NCI-H82 treated with DMSO at 0.1 percent for 48 hours (cell line): ENCODE measurements around the gene LARP6.
"Not testable (repeated sequence)": the region's sequence is repeated elsewhere in the genome, so short reads cannot be mapped to it uniquely, and the experiment has no call there.

Experiments used
- DNase-seq: peaks from one replicate; lab custom pipeline; 2025; ENCODE audit not compliant: unreplicated experiment; lab: John Stamatoyannopoulos, UW

LARP6 gene

DNA sequence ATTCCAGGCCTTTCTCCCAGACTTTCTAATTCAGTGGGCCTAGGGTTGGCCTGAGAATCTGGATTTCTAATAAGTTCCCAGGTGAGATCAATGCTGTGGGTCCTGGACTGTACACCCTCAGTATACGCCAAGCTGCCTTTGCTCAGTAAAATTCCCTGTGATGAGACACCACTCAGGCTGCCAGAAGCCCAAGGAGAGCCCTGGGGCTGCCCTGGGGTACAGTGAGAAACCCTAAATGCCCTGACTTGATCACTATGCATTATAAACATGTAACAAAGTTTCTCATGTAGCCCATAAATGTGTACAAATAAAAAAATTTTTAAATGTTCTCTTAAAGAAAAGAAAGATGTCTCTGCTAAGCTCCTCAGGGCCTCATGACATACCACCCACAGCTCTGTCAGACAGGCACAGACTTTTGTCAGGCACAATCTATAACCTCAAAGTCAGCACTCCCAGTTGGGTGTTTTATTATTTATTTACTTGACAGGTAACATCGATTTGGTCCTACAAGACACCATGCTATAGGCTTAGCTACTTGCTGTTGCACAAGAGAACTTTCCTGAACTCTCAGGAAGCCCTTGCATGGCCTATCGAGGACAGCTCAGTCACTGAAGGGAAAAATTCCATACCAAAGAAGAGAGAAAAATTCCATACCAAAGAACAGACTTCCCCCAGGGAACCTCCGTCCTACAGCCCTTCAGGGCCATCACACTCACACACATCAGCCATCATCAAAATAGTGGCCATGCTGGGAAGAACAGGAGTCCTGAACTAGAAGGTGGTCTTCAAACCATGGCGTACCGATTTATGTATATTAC lies 22.7 kb downstream of the LARP6 start:
- no peak for DNase-seq

GRCh38 chr15:70830615-70831014 lies 23.3 kb downstream of the LARP6 start:
- no peak for DNase-seq

- DNase-seq = no peak
These were observed 24.4 kb downstream of the LARP6 start for GRCh38 chr15:70829371-70830166.

DNA sequence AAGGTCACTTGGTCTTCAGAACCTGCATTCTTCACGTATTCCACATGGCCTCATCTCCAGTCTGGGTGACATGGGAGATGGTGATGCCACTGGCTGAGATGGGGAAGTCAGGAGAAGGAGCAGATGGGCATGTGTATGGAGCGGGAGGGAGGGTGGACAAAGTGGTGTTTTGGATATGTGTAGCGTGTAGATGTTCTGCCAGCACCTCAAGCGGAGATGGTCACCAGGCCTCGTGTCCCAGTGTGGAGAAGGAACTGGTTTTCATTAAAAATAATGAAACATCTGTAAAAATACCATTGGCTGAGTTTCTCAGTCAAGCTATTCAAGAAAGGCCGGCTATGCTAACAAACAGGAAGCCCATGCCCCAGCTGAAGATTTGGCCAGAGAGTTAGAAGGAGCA lies 26.2 kb downstream of the LARP6 start:
- DNase-seq = no peak

DNA sequence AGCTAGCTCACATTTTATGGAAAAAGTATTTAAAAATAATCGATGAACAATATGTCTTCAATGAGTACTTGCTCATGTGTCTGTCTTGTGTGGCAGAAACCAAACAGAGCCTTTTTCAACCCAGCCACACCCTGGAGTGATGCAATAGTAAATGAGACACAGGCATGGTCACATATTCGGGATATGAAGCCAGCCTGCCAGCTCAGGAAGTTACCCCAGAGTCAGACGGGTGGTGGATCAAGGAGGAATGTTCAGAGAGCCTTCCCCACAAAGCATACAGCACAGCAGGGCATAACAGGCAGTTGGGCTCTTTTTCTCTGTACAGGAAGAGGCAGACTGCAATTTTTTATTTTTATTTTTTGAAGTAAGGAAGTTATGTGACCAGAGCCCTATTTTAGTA lies 27.3 kb downstream of the LARP6 start:
- DNase-seq = no peak

- DNase-seq = no peak
These were observed 28.1 kb downstream of the LARP6 start for GRCh38 chr15:70825841-70826240.

DNA sequence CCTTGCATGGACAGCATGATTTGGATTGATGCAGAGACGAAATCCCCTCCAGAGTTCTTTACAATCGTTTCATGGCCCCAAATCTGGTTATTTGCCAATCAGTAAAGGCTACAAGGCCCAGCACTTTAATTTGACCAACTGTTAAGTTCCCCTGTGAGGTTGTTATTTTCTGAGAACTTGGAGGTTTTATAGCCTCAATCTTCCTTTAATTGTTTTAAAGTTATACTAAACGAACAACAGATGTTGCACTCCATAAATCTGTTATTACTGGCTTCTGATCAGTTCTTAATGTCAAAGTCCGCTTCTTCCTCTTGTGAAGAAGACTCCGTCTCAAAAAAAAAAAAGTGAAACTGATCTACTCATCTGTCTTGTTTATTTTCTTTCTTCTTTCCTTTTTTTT lies 30.8 kb downstream of the LARP6 start:
- no peak for DNase-seq

GRCh38 chr15:70820214-70820613 lies 33.7 kb downstream of the LARP6 start:
- DNase-seq = no peak

- DNase-seq = no peak
These were observed 35.4 kb downstream of the LARP6 start for GRCh38 chr15:70818580-70818979.

DNA sequence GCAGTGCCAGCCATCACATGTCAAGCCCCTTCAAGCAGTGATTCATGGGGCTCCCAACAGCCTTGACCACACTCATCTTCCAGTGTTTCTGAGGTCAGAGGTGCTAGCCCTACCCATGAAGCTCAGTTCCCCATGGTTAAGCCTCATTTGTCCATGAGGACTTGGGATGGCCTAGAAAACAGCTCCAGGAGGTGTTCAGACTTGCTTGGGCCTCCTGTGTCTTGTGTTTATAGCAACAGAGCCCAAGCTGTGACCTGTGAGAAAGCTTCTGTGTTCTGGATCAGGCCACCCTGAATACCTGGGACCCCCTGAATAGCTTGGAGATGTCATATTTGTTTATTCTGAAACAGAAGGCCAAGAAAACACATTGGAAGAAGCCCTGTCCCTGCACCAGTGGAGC lies 36.7 kb downstream of the LARP6 start:
- no peak for DNase-seq

GRCh38 chr15:70815604-70816003 lies 38.4 kb downstream of the LARP6 start:
- DNase-seq = no peak

GRCh38 chr15:70815011-70815410 lies 38.9 kb downstream of the LARP6 start:
- DNase-seq = not testable (repeated sequence)

DNA sequence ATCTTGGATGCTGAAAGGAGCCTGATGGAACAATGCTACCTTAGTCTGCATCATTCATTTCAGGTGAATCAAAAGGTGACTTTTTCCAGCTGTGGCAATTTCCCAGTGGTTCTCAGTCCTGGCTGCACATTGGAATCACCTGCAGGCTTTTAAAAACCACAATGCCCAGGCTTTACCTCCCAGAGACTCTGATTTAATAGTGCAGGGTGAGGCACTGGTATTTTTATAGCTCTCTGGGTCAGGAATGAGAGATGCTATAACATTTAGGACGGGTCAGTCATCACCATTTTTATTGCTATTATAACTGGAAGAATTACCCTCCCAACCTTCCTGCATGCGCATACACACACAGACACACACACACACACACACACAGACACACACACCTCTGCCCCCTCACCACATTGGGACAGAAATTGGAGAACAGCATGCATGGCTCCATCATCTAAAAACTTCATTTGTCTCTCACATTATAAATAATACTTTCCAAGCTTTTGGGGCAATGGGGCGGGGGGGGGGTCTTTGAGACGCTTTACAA lies 41.1 kb downstream of the LARP6 start:
- DNase-seq = no peak

- no peak for DNase-seq
These were observed 42.9 kb downstream of the LARP6 start for GRCh38 chr15:70810916-70811578.

- DNase-seq = no peak
These were observed 46.8 kb downstream of the LARP6 start for GRCh38 chr15:70806992-70807712.

- DNase-seq = not testable (repeated sequence)
These were observed 49.6 kb downstream of the LARP6 start for GRCh38 chr15:70804388-70804787.

DNA sequence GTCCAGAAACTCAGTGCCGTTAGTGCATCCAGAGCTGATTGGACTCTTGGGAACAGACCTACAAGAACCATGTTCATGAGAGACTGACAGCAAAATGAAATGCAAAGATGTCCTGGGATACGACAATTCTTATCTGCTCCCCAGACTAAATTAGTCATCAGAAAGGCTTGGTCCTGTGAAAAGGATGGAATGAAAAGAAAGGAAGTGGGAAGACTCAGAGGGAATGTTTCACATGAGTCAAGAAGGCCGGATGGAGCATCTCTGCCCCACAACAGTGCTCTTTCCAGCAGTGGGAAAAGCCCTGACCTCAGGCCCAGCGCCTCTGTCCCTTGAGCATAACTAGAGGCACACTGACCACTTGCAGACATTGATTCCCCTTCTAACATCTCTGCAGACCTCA lies 51.3 kb downstream of the LARP6 start:
- no peak for DNase-seq

- DNase-seq = no peak
These were observed 52.8 kb downstream of the LARP6 start for GRCh38 chr15:70801109-70801508.

GRCh38 chr15:70799667-70800450 lies 54.1 kb downstream of the LARP6 start:
- no peak for DNase-seq

GRCh38 chr15:70797464-70797863 lies 56.5 kb downstream of the LARP6 start:
- DNase-seq = no peak
